ENCODE results near the gene VSIR. TPM values are rescaled to one million over a fixed set of nuclear protein-coding genes. Genes with fewer than 3 reads are reported as not detected.

Gene VSIR
- total RNA-seq, 4 donors from 2014 or later = 37.8 to 118 (median 90.3) TPM

DNA sequence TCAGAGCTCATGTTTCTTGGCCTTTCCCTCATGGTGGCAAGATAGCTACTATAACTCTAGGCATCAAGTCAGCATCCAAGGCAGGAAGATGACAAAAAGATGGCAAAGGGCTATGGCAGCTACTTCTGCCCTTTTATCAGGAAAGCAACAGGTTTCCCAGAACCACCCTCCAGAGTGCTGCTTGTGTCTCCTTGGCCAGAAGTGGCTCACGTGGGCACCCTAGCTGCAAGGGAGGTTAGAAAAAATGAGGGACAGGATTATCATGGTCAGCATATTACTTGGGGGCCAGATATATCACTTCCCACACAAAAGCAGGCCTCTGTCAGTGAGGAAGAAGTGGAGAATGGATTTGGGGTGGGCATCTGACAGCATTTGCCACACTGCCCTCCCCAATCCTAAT lies 29.5 kb downstream of the VSIR start:
- peaks cover 37 to 50% (median 48%) of the 10 kb centered on the region in 4 donors for H3K4me1 ChIP-seq
- no peak overlapping the region for H3K27ac ChIP-seq (replicated peaks in 1 of 4)
- no peaks in the 10 kb centered on the region for H3K27me3 ChIP-seq
- no peak for TF ChIP-seq EP300 (IDR thresholded peaks at IDR 0.05)
- TF ChIP-seq, protein P1, sequence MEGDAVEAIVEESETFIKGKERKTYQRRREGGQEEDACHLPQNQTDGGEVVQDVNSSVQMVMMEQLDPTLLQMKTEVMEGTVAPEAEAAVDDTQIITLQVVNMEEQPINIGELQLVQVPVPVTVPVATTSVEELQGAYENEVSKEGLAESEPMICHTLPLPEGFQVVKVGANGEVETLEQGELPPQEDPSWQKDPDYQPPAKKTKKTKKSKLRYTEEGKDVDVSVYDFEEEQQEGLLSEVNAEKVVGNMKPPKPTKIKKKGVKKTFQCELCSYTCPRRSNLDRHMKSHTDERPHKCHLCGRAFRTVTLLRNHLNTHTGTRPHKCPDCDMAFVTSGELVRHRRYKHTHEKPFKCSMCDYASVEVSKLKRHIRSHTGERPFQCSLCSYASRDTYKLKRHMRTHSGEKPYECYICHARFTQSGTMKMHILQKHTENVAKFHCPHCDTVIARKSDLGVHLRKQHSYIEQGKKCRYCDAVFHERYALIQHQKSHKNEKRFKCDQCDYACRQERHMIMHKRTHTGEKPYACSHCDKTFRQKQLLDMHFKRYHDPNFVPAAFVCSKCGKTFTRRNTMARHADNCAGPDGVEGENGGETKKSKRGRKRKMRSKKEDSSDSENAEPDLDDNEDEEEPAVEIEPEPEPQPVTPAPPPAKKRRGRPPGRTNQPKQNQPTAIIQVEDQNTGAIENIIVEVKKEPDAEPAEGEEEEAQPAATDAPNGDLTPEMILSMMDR (IDR thresholded peaks at IDR 0.05) = no peak
- TF ChIP-seq POLR2A (IDR thresholded peaks at IDR 0.05; ENCODE audit: low read depth) = no peak
- no peak for TF ChIP-seq POLR2AphosphoS5 (IDR thresholded peaks at IDR 0.05)
- peaks cover 0 to 15% (median 4%) of the 10 kb centered on the region in 4 donors for H3K36me3 ChIP-seq
- intact Hi-C loops (cut with DNase I) = no loop called here
- no peak for DNase-seq (ENCODE audit: extremely low spot score)
- H3K9me3 ChIP-seq = peaks cover 0 to 7% (median 0%) of the 10 kb centered on the region in 4 donors
- WGBS = 89% methylated on average over 1 of the region's 1 CpG
- no peak overlapping the region for H3K4me3 ChIP-seq

DNA sequence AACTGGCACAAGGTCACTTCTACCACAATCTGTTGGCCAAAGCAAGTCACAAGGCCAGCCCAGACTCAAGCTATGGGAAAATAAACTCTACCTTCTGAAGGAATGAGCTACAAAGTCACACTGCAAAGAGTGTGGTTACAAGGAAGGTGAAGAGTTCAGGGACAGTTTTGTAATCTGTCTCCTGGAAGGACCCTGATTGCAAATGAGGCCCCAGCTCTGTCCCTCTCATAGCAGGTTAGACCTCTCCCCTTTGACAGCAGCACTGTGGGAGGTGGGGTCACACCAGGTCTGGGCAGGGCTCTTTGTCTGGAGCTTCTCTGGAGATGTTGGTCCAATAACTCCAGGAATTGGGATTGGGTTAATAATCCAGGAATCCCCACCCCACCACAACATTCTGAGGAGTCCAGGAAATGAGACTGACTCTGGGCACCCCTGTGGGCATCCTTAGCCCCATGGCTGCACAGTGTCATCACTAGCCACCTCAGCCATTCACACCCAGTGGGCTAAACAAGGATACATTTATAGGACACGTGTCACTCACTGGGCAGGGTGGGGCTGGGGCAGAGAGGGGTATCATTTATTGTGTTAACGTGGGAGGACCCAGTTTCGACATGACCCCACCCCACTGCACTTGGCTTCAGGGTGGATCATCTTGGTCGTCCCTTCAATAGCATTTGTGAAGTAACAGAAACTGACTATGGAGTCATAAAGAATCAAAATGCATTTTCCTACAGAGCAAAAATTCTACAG lies 30.1 kb downstream of the VSIR start:
- Histone ChIP-seq H3K9me3 (peaks cover 0 to 7% (median 0%) of the 10 kb centered on the region in 4 donors), H3K4me1 (peaks cover 31 to 45% (median 43%) of the 10 kb centered on the region in 4 donors), H3K4me3 (no peak overlapping the region), H3K27ac (replicated peaks in 1 of 4) (no peak overlapping the region), H3K36me3 (peaks cover 0 to 15% (median 4%) of the 10 kb centered on the region in 4 donors), H3K27me3 (no peaks in the 10 kb centered on the region)
- 81% methylated on average over 4 of the region's 4 CpGs for whole genome bisulfite sequencing
- DNase-seq (ENCODE audit: extremely low spot score) = no peak
- intact Hi-C loops (cut with DNase I) = no loop called here
- TF ChIP-seq POLR2AphosphoS5 (IDR thresholded peaks at IDR 0.05) = no peak
- TF ChIP-seq POLR2A (IDR thresholded peaks at IDR 0.05; ENCODE audit: low read depth) = no peak
- no peak for TF ChIP-seq EP300 (IDR thresholded peaks at IDR 0.05)
- TF ChIP-seq, protein P1 (IDR thresholded peaks at IDR 0.05) = no peak

DNA sequence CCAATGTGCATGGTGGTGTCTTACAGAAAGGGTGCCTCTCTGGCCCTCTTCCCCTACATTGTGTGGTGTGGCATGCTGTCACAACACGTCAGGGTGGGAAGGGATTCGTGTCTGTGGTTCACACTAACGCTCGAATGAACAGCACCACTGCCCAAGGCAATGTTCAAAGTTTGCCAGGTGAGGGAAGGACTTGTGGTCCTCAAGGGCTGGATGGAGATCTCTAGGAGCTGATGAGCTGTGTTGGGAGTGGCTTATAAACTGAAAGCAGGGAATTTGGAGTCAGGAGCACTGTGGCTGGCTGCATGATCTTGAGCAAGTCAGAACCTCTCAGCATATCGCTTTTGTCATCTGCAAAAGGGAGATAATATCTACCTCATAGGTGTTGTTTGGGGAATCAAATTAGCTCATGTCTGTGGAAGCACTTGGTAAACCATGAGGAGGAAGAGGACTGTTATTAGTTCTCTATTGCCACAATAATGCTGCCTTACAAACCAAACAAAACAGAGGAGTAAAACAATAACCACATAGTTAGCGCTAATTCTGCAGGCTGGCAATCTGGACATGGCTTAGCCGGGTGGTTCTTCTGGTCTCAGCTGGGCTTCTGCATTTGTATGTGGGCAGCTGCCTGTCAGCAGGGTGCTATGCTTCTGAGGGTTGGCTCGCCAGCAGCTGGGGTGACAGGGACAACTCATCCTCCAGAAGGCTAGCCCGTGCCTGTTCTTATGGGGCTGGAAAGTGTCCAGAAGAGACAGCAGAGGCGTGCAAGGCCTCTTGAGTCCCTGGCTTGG lies 30.8 kb downstream of the VSIR start:
- WGBS = 96% methylated on average over 8 of the region's 10 CpGs
- H3K4me1 ChIP-seq = peaks cover 23 to 45% (median 39%) of the 10 kb centered on the region in 4 donors
- DNase-seq (ENCODE audit: extremely low spot score) = no peak
- H3K27ac ChIP-seq (replicated peaks in 1 of 4) = no peak overlapping the region
- no peaks in the 10 kb centered on the region for H3K27me3 ChIP-seq
- H3K4me3 ChIP-seq = no peak overlapping the region
- no peak for TF ChIP-seq POLR2A (IDR thresholded peaks at IDR 0.05; ENCODE audit: low read depth)
- no peak for TF ChIP-seq POLR2AphosphoS5 (IDR thresholded peaks at IDR 0.05)
- no peak for TF ChIP-seq EP300 (IDR thresholded peaks at IDR 0.05)
- TF ChIP-seq, protein P1 (IDR thresholded peaks at IDR 0.05) = no peak
- intact Hi-C loops (cut with DNase I) = no loop called here
- H3K36me3 ChIP-seq = peaks cover 0 to 15% (median 4%) of the 10 kb centered on the region in 4 donors
- peaks cover 0 to 7% (median 0%) of the 10 kb centered on the region in 4 donors for H3K9me3 ChIP-seq

DNA sequence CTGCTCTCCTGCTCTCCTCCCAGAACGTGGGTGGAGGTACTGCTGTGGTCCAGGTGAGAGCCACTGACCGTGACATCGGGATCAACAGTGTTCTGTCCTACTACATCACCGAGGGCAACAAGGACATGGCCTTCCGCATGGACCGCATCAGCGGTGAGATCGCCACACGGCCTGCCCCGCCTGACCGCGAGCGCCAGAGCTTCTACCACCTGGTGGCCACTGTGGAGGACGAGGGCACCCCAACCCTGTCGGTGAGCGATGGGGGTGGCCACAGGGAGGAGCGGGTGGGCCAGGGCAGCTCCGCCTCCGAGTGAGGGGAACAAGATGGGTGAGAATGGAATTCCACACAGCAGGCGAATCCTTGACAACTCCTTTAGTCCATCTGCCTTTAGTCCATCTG lies 31.6 kb downstream of the VSIR start:
- 98% methylated on average over 17 of the region's 20 CpGs for WGBS
- no peak overlapping the region for H3K27ac ChIP-seq (replicated peaks in 1 of 4)
- H3K4me3 ChIP-seq = no peak overlapping the region
- H3K4me1 ChIP-seq = peaks cover 15 to 45% (median 38%) of the 10 kb centered on the region in 4 donors
- TF ChIP-seq POLR2A (IDR thresholded peaks at IDR 0.05; ENCODE audit: low read depth) = no peak
- TF ChIP-seq, protein P1 (IDR thresholded peaks at IDR 0.05) = no peak
- no peak for TF ChIP-seq POLR2AphosphoS5 (IDR thresholded peaks at IDR 0.05)
- no peak for TF ChIP-seq EP300 (IDR thresholded peaks at IDR 0.05)
- H3K9me3 ChIP-seq = peaks cover 0 to 7% (median 0%) of the 10 kb centered on the region in 4 donors
- no peak for DNase-seq (ENCODE audit: extremely low spot score)
- intact Hi-C loops (cut with DNase I) = no loop called here
- H3K27me3 ChIP-seq = no peaks in the 10 kb centered on the region
- H3K36me3 ChIP-seq = peaks cover 0 to 15% (median 4%) of the 10 kb centered on the region in 4 donors
